Thyroid gland (tissue), 4 donors: ENCODE measurements around the gene TARM1. TPM values are rescaled to one million over a fixed set of nuclear protein-coding genes. Genes with fewer than 3 reads are reported as not detected.
"Not testable (repeated sequence)": the region's sequence is repeated elsewhere in the genome, so short reads cannot be mapped to it uniquely, and the experiment has no call there.

Experiments
- DNase-seq, 2 donors: peaks; one replicate each; pipeline ENCODE4 v3.0.0-alpha.2; 2019
- H3K27ac ChIP-seq, 3 donors: fragments of 200-600 bp; sonication (generic); 1 replicate in 2 of 3; 2 replicates in 1 of 3; pipeline ENCODE4 v1.5.1; 2016 to 2019; ENCODE audit warnings: mild to moderate bottlenecking in 1 of 3, moderate library complexity in 1 of 3
- H3K27me3 ChIP-seq: fragments of 200-600 bp; sonication (generic); one replicate; pipeline ENCODE4 v1.5.1; 2019
- H3K36me3 ChIP-seq, 2 donors: fragments of 200-600 bp; sonication (generic); one replicate each; pipeline ENCODE4 v1.5.1; 2016 to 2019
- H3K4me1 ChIP-seq, 2 donors: fragments of 200-600 bp; sonication (generic); one replicate each; pipeline ENCODE4 v1.5.1; 2017 to 2019
- H3K4me3 ChIP-seq, 3 donors: fragments of 200-600 bp; sonication (generic); replicated peaks in 1 of 3; 1 replicate in 2 of 3; 2 replicates in 1 of 3; pipeline ENCODE4 v1.5.1; 2016; ENCODE audit warnings: mild to moderate bottlenecking in 1 of 3
- H3K9me3 ChIP-seq: fragments of 200-600 bp; sonication (generic); one replicate; pipeline ENCODE4 v1.5.1; 2017
- CTCF ChIP-seq, 6 experiments: fragments of 200-600 bp in 3 of 6; fragments of 450-650 bp in 3 of 6; sonication (generic) in 3 of 6; IDR thresholded peaks; one replicate each; pipeline ENCODE4 v1.5.1; 2016 to 2019; ENCODE audit warnings: antibody characterized with exemption in 6 of 6, mild to moderate bottlenecking in 2 of 6, inconsistent platforms in 1 of 6, moderate library complexity in 1 of 6
- POLR2A ChIP-seq, 2 donors: fragments of 450-650 bp; IDR thresholded peaks; one replicate each; pipeline ENCODE4 v1.6.1; 2017; ENCODE audit warnings: antibody characterized with exemption in 2 of 2, mild to moderate bottlenecking in 2 of 2, moderate library complexity in 1 of 2
- WGBS, 2 donors: methylation state at CpG; one replicate each; pipeline ENCODE4 v1.1.5; 2017; 5-methylcytosine and 5-hydroxymethylcytosine counted together
- intact Hi-C: fragments of 100-400 bp; cut with DNase I; formaldehyde crosslinking; loops from one replicate; pipeline ENCODE4 v1.15.1; 2023
- total RNA-seq, 4 donors: library from RNA; depleted of rRNA; stranded (reverse); fragments of >200 nt; gene quantifications; one replicate each; pipeline ENCODE4 v1.2.3, GENCODE V29; 2016

The TARM1 gene
- total RNA-seq, 4 donors from 2014 or later, result not detected

GRCh38 chr19:54041969-54042606 is 39.1 kb downstream of the TARM1 start:
- WGBS, 2 donors, result 64 to 67% methylated on average over 9 of the region's 9 CpGs
- Histone ChIP-seq H3K4me3 (no peak overlapping the region), H3K36me3 (no peaks in the 10 kb centered on the region), H3K27ac (no peak overlapping the region), H3K27me3 (no peaks in the 10 kb centered on the region), H3K9me3 (no peaks in the 10 kb centered on the region), H3K4me1 (no peaks in the 10 kb centered on the region)
- no peak for DNase-seq
- no peak for TF ChIP-seq POLR2A (IDR thresholded peaks at IDR 0.05)
- TF ChIP-seq CTCF (IDR thresholded peaks at IDR 0.05), result no peak
- intact Hi-C loops, result no loop called here

- intact Hi-C loops, result no loop called here
- H3K9me3 ChIP-seq, result no peaks in the 10 kb centered on the region
- DNase-seq, result no peak
- no peak overlapping the region for H3K27ac ChIP-seq
- H3K36me3 ChIP-seq, result no peaks in the 10 kb centered on the region
- no peaks in the 10 kb centered on the region for H3K4me1 ChIP-seq
- H3K27me3 ChIP-seq, result no peaks in the 10 kb centered on the region
- H3K4me3 ChIP-seq, result no peak overlapping the region
- TF ChIP-seq POLR2A (IDR thresholded peaks at IDR 0.05), result no peak
- TF ChIP-seq CTCF (IDR thresholded peaks at IDR 0.05), result no peak
- 79 to 81% methylated on average over 4 of the region's 4 CpGs for WGBS, 2 donors
These were observed 41.2 kb downstream of the TARM1 start for GRCh38 chr19:54040003-54040402.

- H3K4me3 ChIP-seq, H3K27ac ChIP-seq, H3K36me3 ChIP-seq, intact Hi-C loops, H3K27me3 ChIP-seq, H3K4me1 ChIP-seq, DNase-seq, H3K9me3 ChIP-seq: not testable (repeated sequence)
- 63 to 69% methylated on average over 5 of the region's 5 CpGs for WGBS, 2 donors
These were observed 44.6 kb downstream of the TARM1 start for GRCh38 chr19:54036542-54036941.

- Histone ChIP-seq H3K4me3 (no peak overlapping the region), H3K27me3 (no peaks in the 10 kb centered on the region), H3K9me3 (no peaks in the 10 kb centered on the region), H3K36me3 (no peaks in the 10 kb centered on the region), H3K27ac (no peak overlapping the region), H3K4me1 (no peaks in the 10 kb centered on the region)
- TF ChIP-seq POLR2A (IDR thresholded peaks at IDR 0.05) (no peak), CTCF (IDR thresholded peaks at IDR 0.05) (no peak)
- no peak for DNase-seq
- WGBS, 2 donors, result 45 to 56% methylated on average over 4 of the region's 4 CpGs
- intact Hi-C loops, result no loop called here
These were observed 45.7 kb downstream of the TARM1 start for GRCh38 chr19:54035215-54036178.

GRCh38 chr19:54030895-54031586 is 50.1 kb downstream of the TARM1 start:
- Histone ChIP-seq H3K27me3 (no peaks in the 10 kb centered on the region), H3K36me3 (no peaks in the 10 kb centered on the region), H3K4me3 (no peak overlapping the region), H3K9me3 (no peaks in the 10 kb centered on the region), H3K4me1 (no peaks in the 10 kb centered on the region), H3K27ac (no peak overlapping the region)
- intact Hi-C loops, result no loop called here
- WGBS, 2 donors, result 42 to 49% methylated on average over 13 of the region's 13 CpGs
- TF ChIP-seq POLR2A (IDR thresholded peaks at IDR 0.05) (no peak), CTCF (IDR thresholded peaks at IDR 0.05) (no peak)
- DNase-seq, result no peak
